ENCODE measurements around the gene TRIM71.

GRCh38 chr3:32934150-32934742 is 116.4 kb downstream of the TRIM71 start:
- TF ChIP-seq EP300 (IDR thresholded peaks at IDR 0.05) = no peak
- peak in 5 of 7 experiments; percentile 33 to 65 (median 60) for TF ChIP-seq CTCF (IDR thresholded peaks at IDR 0.05)
- no peak for TF ChIP-seq POLR2AphosphoS5 (IDR thresholded peaks at IDR 0.05)
